SK-N-SH treated with all-trans-retinoic acid at 6 μM for 48 hours (cell line): ENCODE measurements around the gene TUBB4B.

Experiments
- ATAC-seq: fragments of 200-7000 bp; cut with Tn5 transposase; 3 replicates; pipeline ENCODE4 v1.9.1; 2020; ENCODE audit warnings: mild to moderate bottlenecking, moderate library complexity
- ARNTL ChIP-seq: fragments of 450-650 bp; formaldehyde crosslinking; IDR thresholded peaks from 2 replicates; pipeline ENCODE4 v1.5.0; 2020; ENCODE audit warnings: low read depth, mild to moderate bottlenecking, moderate library complexity, borderline replicate concordance
- BACH2 ChIP-seq: fragments of 250-450 bp; sonication (Bioruptor Pico); IDR thresholded peaks from 2 replicates; pipeline ENCODE4 v1.9.0; 2021; ENCODE audit warnings: mild to moderate bottlenecking, borderline replicate concordance
- CREB5 ChIP-seq: fragments of 250-450 bp; sonication (Bioruptor Pico); IDR thresholded peaks from 2 replicates; pipeline ENCODE4 v1.5.1; 2020; ENCODE audit warnings: low read depth, mild to moderate bottlenecking, moderate library complexity
- CSDC2 ChIP-seq: fragments of 250-450 bp; sonication (Bioruptor Pico); IDR thresholded peaks from 2 replicates; pipeline ENCODE4 v1.5.0; 2020; ENCODE audit warnings: mild to moderate bottlenecking, moderate library complexity
- CSRNP3 ChIP-seq: fragments of 250-450 bp; sonication (Bioruptor Pico); IDR thresholded peaks from 2 replicates; pipeline ENCODE4 v1.5.1; 2021; ENCODE audit warnings: mild to moderate bottlenecking, moderate library complexity
- ESRRG ChIP-seq: fragments of 250-450 bp; sonication (Bioruptor Pico); IDR thresholded peaks from 2 replicates; pipeline ENCODE4 v1.6.1; 2021; ENCODE audit warnings: mild to moderate bottlenecking
- ISL1 ChIP-seq: fragments of 250-450 bp; sonication (Bioruptor Pico); IDR thresholded peaks from 2 replicates; pipeline ENCODE4 v2.1.2; 2022; ENCODE audit warnings: mild to moderate bottlenecking, moderate library complexity
- OSR1 ChIP-seq: fragments of 250-450 bp; sonication (Bioruptor Pico); IDR thresholded peaks from 2 replicates; pipeline ENCODE4 v1.8.0; 2022; ENCODE audit warnings: moderate library complexity, mild to moderate bottlenecking, inconsistent platforms
- PATZ1 ChIP-seq: fragments of 250-450 bp; sonication (Bioruptor Pico); IDR thresholded peaks from 2 replicates; pipeline ENCODE4 v1.8.0; 2020; ENCODE audit warnings: mild to moderate bottlenecking, moderate library complexity, borderline replicate concordance
- POU6F1 ChIP-seq: fragments of 250-450 bp; sonication (Bioruptor Pico); IDR thresholded peaks from 2 replicates; pipeline ENCODE4 v1.8.0; 2021; ENCODE audit warnings: low read depth, mild to moderate bottlenecking, moderate library complexity, borderline replicate concordance
- PPARA ChIP-seq: fragments of 250-450 bp; sonication (Bioruptor Pico); IDR thresholded peaks from 2 replicates; pipeline ENCODE4 v1.5.0; 2020; ENCODE audit warnings: mild to moderate bottlenecking, borderline replicate concordance
- RARB ChIP-seq: fragments of 250-450 bp; sonication (Bioruptor Pico); IDR thresholded peaks from 2 replicates; pipeline ENCODE4 v1.8.0; 2021; ENCODE audit warnings: mild to moderate bottlenecking, moderate library complexity
- SNAI2 ChIP-seq: fragments of 250-450 bp; sonication (Bioruptor Pico); IDR thresholded peaks from 2 replicates; pipeline ENCODE4 v1.5.0; 2020; ENCODE audit warnings: mild to moderate bottlenecking, moderate library complexity
- TCF4 ChIP-seq: fragments of 250-450 bp; sonication (Bioruptor Pico); IDR thresholded peaks from 2 replicates; pipeline ENCODE4 v1.8.0; 2021; ENCODE audit warnings: mild to moderate bottlenecking, moderate library complexity, borderline replicate concordance
- TSHZ2 ChIP-seq: fragments of 250-450 bp; sonication (Bioruptor Pico); IDR thresholded peaks from 2 replicates; pipeline ENCODE4 v1.5.0; 2020; ENCODE audit warnings: mild to moderate bottlenecking, moderate library complexity
- ZFP3 ChIP-seq: fragments of 250-450 bp; sonication (Bioruptor Pico); IDR thresholded peaks from 2 replicates; pipeline ENCODE4 v1.5.0; 2020; ENCODE audit warnings: mild to moderate bottlenecking, moderate library complexity
- ZFP30 ChIP-seq: fragments of 450-650 bp; formaldehyde crosslinking; IDR thresholded peaks from 2 replicates; pipeline ENCODE4 v1.5.0; 2022; ENCODE audit warnings: mild to moderate bottlenecking, moderate library complexity
- ZNF565 ChIP-seq: fragments of 450-650 bp; formaldehyde crosslinking; conservative IDR thresholded peaks from 2 replicates; pipeline ENCODE4 v1.5.0; 2020; ENCODE audit warnings: low read depth, mild to moderate bottlenecking, moderate library complexity
- ZNF70 ChIP-seq: fragments of 450-650 bp; formaldehyde crosslinking; IDR thresholded peaks from 2 replicates; pipeline ENCODE4 v1.5.0; 2020; ENCODE audit warnings: mild to moderate bottlenecking, moderate library complexity

TUBB4B gene

GRCh38 chr9:137264067-137264466, 23.0 kb downstream of the TUBB4B start (continued):
- TF ChIP-seq TSHZ2 (CRISPR knock-in tag) (no peak), SNAI2 (CRISPR knock-in tag) (no peak), OSR1 (CRISPR knock-in tag) (no peak), ARNTL (no peak), ZFP30 (CRISPR knock-in tag) (no peak)

GRCh38 chr9:137265496-137266161, 24.5 kb downstream of the TUBB4B start:
- no peak for ATAC-seq
- no peak for TF ChIP-seq RARB (CRISPR knock-in tag)
- TF ChIP-seq ISL1 (CRISPR knock-in tag) = no peak
- TF ChIP-seq ZFP30 (CRISPR knock-in tag) = no peak
- no peak for TF ChIP-seq ZFP3 (CRISPR knock-in tag)
- TF ChIP-seq TCF4 (CRISPR knock-in tag) = no peak
- TF ChIP-seq ZNF565 = no peak
- no peak for TF ChIP-seq SNAI2 (CRISPR knock-in tag)
- no peak for TF ChIP-seq ZNF70 (CRISPR knock-in tag)
- TF ChIP-seq OSR1 (CRISPR knock-in tag) = no peak
- TF ChIP-seq POU6F1 (CRISPR knock-in tag) = no peak
- no peak for TF ChIP-seq BACH2 (CRISPR knock-in tag)
- TF ChIP-seq PATZ1 (CRISPR knock-in tag) = no peak
- TF ChIP-seq CREB5 (CRISPR knock-in tag) = no peak
- no peak for TF ChIP-seq PPARA (CRISPR knock-in tag)
- TF ChIP-seq TSHZ2 (CRISPR knock-in tag) = no peak
- no peak for TF ChIP-seq ARNTL
- TF ChIP-seq CSRNP3 (CRISPR knock-in tag) = no peak
- no peak for TF ChIP-seq CSDC2 (CRISPR knock-in tag)
- TF ChIP-seq ESRRG (CRISPR knock-in tag) = no peak
